H1 (cell line): ENCODE data around the gene S100P. TPM values are rescaled to one million over a fixed set of nuclear protein-coding genes. Genes with fewer than 3 reads are reported as not detected.

Source experiments
- CTCF ChIA-PET: fragments of 300-600 bp; sonication (Branson Sonifier 250); formaldehyde crosslinking; loops from one replicate; lab custom pipeline; 2021; ENCODE audit not compliant: partially characterized antibody; lab: Charles Lee
- POLR2A ChIA-PET: fragments of 300-600 bp; sonication (Branson Sonifier 250); formaldehyde crosslinking; loops from one replicate; lab custom pipeline; 2021; ENCODE audit warnings: inconsistent platforms; ENCODE audit not compliant: partially characterized antibody; lab: Charles Lee
- DNase-seq, 2 experiments: peaks; one replicate each; pipeline versions ENCODE4 v3.0.0 to v3.0.0-alpha.2; 2010 to 2022; ENCODE audit warnings: low spot score in 2 of 2, low read depth in 1 of 2, mixed read lengths in 1 of 2
- FAIRE-seq: peaks from 2 replicates; lab custom pipeline; 2011; peaks lifted over from hg19 to GRCh38; lab: Jason Lieb, UNC
- H2AFZ ChIP-seq: 2 replicates; pipeline ENCODE4 v1.8.1; 2012; ENCODE audit warnings: low read length, inconsistent platforms
- H2AK5ac ChIP-seq: 2 replicates; pipeline ENCODE4 v1.6.1; 2013; ENCODE audit warnings: low read depth, low read length
- H2BK120ac ChIP-seq: replicated peaks from 2 replicates; pipeline ENCODE3; 2013; ENCODE audit warnings: low read depth, low read length, inconsistent platforms
- H2BK12ac ChIP-seq: 2 replicates; pipeline ENCODE4 v1.6.1; 2013; ENCODE audit warnings: low read depth, low read length
- H2BK15ac ChIP-seq: 2 replicates; pipeline ENCODE4 v1.6.1; 2013; ENCODE audit warnings: low read length
- H2BK20ac ChIP-seq: 2 replicates; pipeline ENCODE4 v1.6.1; 2013; ENCODE audit warnings: low read length
- H2BK5ac ChIP-seq: 2 replicates; pipeline ENCODE4 v1.6.1; 2013; ENCODE audit warnings: low read depth, low read length
- H3K14ac ChIP-seq: 2 replicates; pipeline ENCODE4 v1.6.1; 2013; ENCODE audit warnings: inconsistent platforms; ENCODE audit not compliant: insufficient read length
- H3K18ac ChIP-seq: 2 replicates; pipeline ENCODE4 v1.6.1; 2013; ENCODE audit warnings: low read length; ENCODE audit errors: extremely low read depth
- H3K23ac ChIP-seq: 2 replicates; pipeline ENCODE4 v1.6.1; 2013; ENCODE audit warnings: inconsistent platforms; ENCODE audit not compliant: insufficient read length
- H3K23me2 ChIP-seq: 2 replicates; pipeline ENCODE4 v1.6.1; 2013; ENCODE audit warnings: low read depth, low read length
- H3K27ac ChIP-seq: 2 replicates; pipeline ENCODE4 v1.6.1; 2011; ENCODE audit warnings: low read depth, low read length, inconsistent platforms
- H3K27me3 ChIP-seq, 4 experiments: replicated peaks in 1 of 4; 1 replicate in 1 of 4; 2 replicates in 3 of 4; pipeline versions ENCODE4 v1.6.1 to v1.8.1; 2011 to 2013; ENCODE audit warnings: low read length in 3 of 4, mild to moderate bottlenecking in 3 of 4, inconsistent platforms in 2 of 4, mixed read lengths in 2 of 4, moderate library complexity in 1 of 4; ENCODE audit not compliant: control insufficient read depth in 3 of 4, insufficient read depth in 3 of 4; ENCODE audit errors: extremely low read depth in 1 of 4
- H3K36me3 ChIP-seq, 4 experiments: 2 replicates each; pipeline versions ENCODE4 v1.6.1 to v1.8.1; 2011 to 2013; ENCODE audit warnings: mild to moderate bottlenecking in 4 of 4, low read length in 3 of 4, moderate library complexity in 2 of 4, control low read depth in 1 of 4, inconsistent platforms in 1 of 4; ENCODE audit not compliant: insufficient read depth in 4 of 4, control insufficient read depth in 2 of 4
- H3K4ac ChIP-seq: replicated peaks from 2 replicates; pipeline ENCODE3; 2013; ENCODE audit warnings: low read length, low read depth, mixed read lengths, inconsistent platforms; ENCODE audit not compliant: insufficient read length
- H3K4me1 ChIP-seq, 4 experiments: replicated peaks in 1 of 4; 1 replicate in 1 of 4; 2 replicates in 3 of 4; pipeline versions ENCODE4 v1.6.1 to v1.8.1; 2011 to 2013; ENCODE audit warnings: low read length in 3 of 4, inconsistent platforms in 2 of 4, mixed read lengths in 1 of 4; ENCODE audit not compliant: insufficient read depth in 4 of 4, control insufficient read depth in 3 of 4
- H3K4me2 ChIP-seq, 2 experiments: 2 replicates each; pipeline versions ENCODE4 v1.6.1 to v1.8.1; 2011 to 2013; ENCODE audit warnings: low read depth in 2 of 2, low read length in 2 of 2, control low read depth in 1 of 2, inconsistent platforms in 1 of 2, mild to moderate bottlenecking in 1 of 2; ENCODE audit not compliant: insufficient read depth in 1 of 2
- H3K4me3 ChIP-seq, 4 experiments: fragments of 200-600, 300-600 bp in 1 of 4; sonication (generic), shearing (Covaris generic), sonication (Bioruptor Twin) in 1 of 4; 2 replicates each; pipeline versions ENCODE4 v1.5.1 to v1.8.1; 2011 to 2016; ENCODE audit warnings: low read length in 4 of 4, low read depth in 3 of 4, control low read depth in 2 of 4, inconsistent platforms in 2 of 4, mild to moderate bottlenecking in 2 of 4, mixed read lengths in 1 of 4, moderate library complexity in 1 of 4; ENCODE audit not compliant: insufficient read depth in 2 of 4; ENCODE audit errors: extremely low read depth in 1 of 4
- H3K56ac ChIP-seq: replicated peaks from 2 replicates; pipeline ENCODE3; 2013; ENCODE audit warnings: low read depth, mild to moderate bottlenecking, mixed read lengths, low read length, inconsistent platforms; ENCODE audit not compliant: insufficient read length
- H3K79me1 ChIP-seq: 2 replicates; pipeline ENCODE4 v1.6.1; 2013; ENCODE audit warnings: low read depth, low read length, control low read depth
- H3K79me2 ChIP-seq, 2 experiments: 2 replicates each; pipeline versions ENCODE4 v1.6.1 to v1.8.1; 2012 to 2013; ENCODE audit warnings: low read length in 2 of 2, mild to moderate bottlenecking in 2 of 2, inconsistent platforms in 1 of 2; ENCODE audit not compliant: insufficient read depth in 2 of 2, control insufficient read depth in 1 of 2
- H3K9ac ChIP-seq, 4 experiments: replicated peaks in 1 of 4; 1 replicate in 1 of 4; 2 replicates in 3 of 4; pipeline versions ENCODE4 v1.6.1 to v1.8.1; 2011 to 2013; ENCODE audit warnings: low read depth in 3 of 4, low read length in 3 of 4, control low read depth in 2 of 4, mild to moderate bottlenecking in 2 of 4, moderate library complexity in 2 of 4, inconsistent platforms in 1 of 4; ENCODE audit errors: extremely low read depth in 1 of 4
- H3K9me3 ChIP-seq, 2 experiments: 2 replicates each; pipeline versions ENCODE4 v1.6.1 to v1.8.1; 2012 to 2013; ENCODE audit warnings: mild to moderate bottlenecking in 2 of 2, moderate library complexity in 2 of 2, control low read depth in 1 of 2, inconsistent platforms in 1 of 2, low read depth in 1 of 2, low read length in 1 of 2, mixed read lengths in 1 of 2; ENCODE audit not compliant: insufficient read depth in 2 of 2
- H4K20me1 ChIP-seq, 2 experiments: replicated peaks in 1 of 2; 2 replicates each; pipeline versions ENCODE3 to v1.8.1; 2011 to 2013; ENCODE audit warnings: inconsistent platforms in 2 of 2, low read length in 2 of 2, mild to moderate bottlenecking in 1 of 2; ENCODE audit not compliant: insufficient read depth in 2 of 2, control insufficient read depth in 1 of 2
- H4K5ac ChIP-seq: 2 replicates; pipeline ENCODE4 v1.6.1; 2013; ENCODE audit warnings: low read length, low read depth, mixed read lengths, inconsistent platforms; ENCODE audit not compliant: insufficient read length
- H4K8ac ChIP-seq: 2 replicates; pipeline ENCODE4 v1.8.0; 2013; ENCODE audit warnings: mild to moderate bottlenecking, moderate library complexity, low read length, inconsistent platforms; ENCODE audit not compliant: insufficient read depth; ENCODE audit errors: extremely low read depth
- H4K91ac ChIP-seq: replicated peaks from 2 replicates; pipeline ENCODE3; 2013; ENCODE audit warnings: low read length, mixed read lengths, inconsistent platforms; ENCODE audit not compliant: insufficient read length
- POLR2AphosphoS5 ChIP-seq: IDR thresholded peaks from 2 replicates; pipeline ENCODE4 v1.6.1; 2011; ENCODE audit warnings: low read depth, low read length
- SIN3A ChIP-seq, 2 experiments: IDR thresholded peaks in 1 of 2; conservative IDR thresholded peaks in 1 of 2; 2 replicates each; pipeline ENCODE4 v1.6.1; 2011 to 2012; ENCODE audit warnings: low read length in 2 of 2, improper control_type of control experiment in 1 of 2, low read depth in 1 of 2, mild to moderate bottlenecking in 1 of 2
- WGBS, 2 experiments: shearing (Covaris generic) in 1 of 2; methylation state at CpG; one replicate each; pipeline versions ENCODE4 v1.1.6 to v1.1.7; 2013 to 2015; ENCODE audit warnings: low lambda C conversion rate in 2 of 2, mixed read lengths in 2 of 2, inconsistent platforms in 1 of 2, low coverage in 1 of 2, missing lambda C conversion rate in 1 of 2; ENCODE audit not compliant: insufficient replicate concordance in 2 of 2, insufficient coverage in 1 of 2, insufficient read length in 1 of 2; ENCODE audit errors: extremely low coverage in 1 of 2, missing lambda C conversion rate in 1 of 2; 5-methylcytosine and 5-hydroxymethylcytosine counted together
- polyA plus RNA-seq, 7 experiments: library from polyadenylated mRNA; depleted of rRNA in 3 of 7; stranded (reverse) in 5 of 7; unstranded in 2 of 7; fragments of >200 nt in 5 of 7; fragments of 200-250 nt in 2 of 7; gene quantifications; 1 replicate in 5 of 7; 2 replicates in 1 of 7; 4 replicates in 1 of 7; pipeline versions ENCODE4 v1.2.1 to v1.2.3, GENCODE V29; 2011 to 2013; ENCODE audit warnings: missing spikeins in 2 of 7, mixed read lengths in 2 of 7
- total RNA-seq: library from RNA; stranded (reverse); fragmentation: NEBNext Ultra II Directional; extraction: Animal tissue kit (Norgen Biotek cat#: 25700); gene quantifications from 2 replicates; pipeline ENCODE4 v1.2.1, GENCODE V29; 2021

S100P gene
- total and polyA plus RNA-seq, 2 of the 8 experiments (the other 6 are each of a cell fraction or from before 2014, with no cell fraction given) = not detected

GRCh38 chr4:6676722-6677558 lies 16.7 kb upstream of the S100P start:
- H3K4me2 ChIP-seq = peak overlapping the region; percentile 55 to 92; a peak in 3 of 4 replicates
- H3K4ac ChIP-seq = no peak overlapping the region
- no peak overlapping the region for H3K56ac ChIP-seq
- ChIA-PET POLR2A (interaction anchor here (0.6 to 3.0 kb wide), 3 partner anchors 11 to 41 kb away, joined by 3 to 9 read pairs (median 3); no protein-coding TSS in a partner anchor), CTCF (interaction anchor here (0.6 to 2.8 kb wide), 11 partner anchors 8 to 444 kb away, joined by 3 to 16 read pairs (median 3); partner anchors contain the start of gene MRFAP1)
- peaks cover 14% of the 10 kb centered on the region for H3K79me1 ChIP-seq
- H3K23me2 ChIP-seq = peaks cover 10% of the 10 kb centered on the region
- no peak overlapping the region for H2BK120ac ChIP-seq
- H3K9ac ChIP-seq = no peak overlapping the region; a peak in 1 of 7 replicates
- peaks cover 0 to 32% of the 10 kb centered on the region in 2 experiments; a peak in 3 of 4 replicates for H3K79me2 ChIP-seq
- WGBS, 2 experiments = 90% methylated on average over 21 of the region's 21 CpGs; no CpG with 5 or more reads in 1 of the 2 experiments
- no peak for DNase-seq
- H3K14ac ChIP-seq = no peak overlapping the region
- no peak overlapping the region for H3K23ac ChIP-seq
- H3K4me1 ChIP-seq = peaks cover 3 to 9% (median 6%) of the 10 kb centered on the region in 4 experiments; a peak in 4 of 7 replicates
- H3K4me3 ChIP-seq = peak overlapping the region in 2 of 4 experiments; percentile 5 to 20; a peak in 2 of 8 replicates
- peaks cover 20 to 32% of the 10 kb centered on the region in 2 experiments for H4K20me1 ChIP-seq
- H2AK5ac ChIP-seq = no peak overlapping the region
- no peak overlapping the region for H2BK15ac ChIP-seq
- H2BK5ac ChIP-seq = 0 out of 2 replicates have a peak overlapping the region, but pooled peaks have one; percentile 24
- peak overlapping the region; percentile 63; the same call in 1 of the 2 replicates for H4K8ac ChIP-seq
- H2BK20ac ChIP-seq = no peak overlapping the region
- TF ChIP-seq POLR2AphosphoS5 (peak; percentile 47; the same call in 1 of the 2 replicates), SIN3A (conservative IDR thresholded peaks at IDR 0.05 in 1 of 2, IDR thresholded peaks at IDR 0.05 in 1 of 2; ENCODE audit: low read depth in 1 of 2, low read length in 2 of 2) (no peak)
- TF ChIP-seq, all 59 proteins: peak for 1
- Histone ChIP-seq H2BK12ac (no peak overlapping the region), H3K27me3 (no peaks in the 10 kb centered on the region; a peak in 2 of 7 replicates), H3K36me3 (peaks cover 8 to 15% (median 11%) of the 10 kb centered on the region in 4 experiments; a peak in 6 of 8 replicates), H3K27ac (no peak overlapping the region), H3K9me3 (peaks cover 0 to 6% of the 10 kb centered on the region in 2 experiments; a peak in 1 of 4 replicates), H2AFZ (no peak overlapping the region), H4K5ac (no peak overlapping the region), H3K18ac (no peak overlapping the region), H4K91ac (no peak overlapping the region)
- FAIRE-seq = no peak
